ENCODE results near the gene MRO.

The MRO gene

DNA sequence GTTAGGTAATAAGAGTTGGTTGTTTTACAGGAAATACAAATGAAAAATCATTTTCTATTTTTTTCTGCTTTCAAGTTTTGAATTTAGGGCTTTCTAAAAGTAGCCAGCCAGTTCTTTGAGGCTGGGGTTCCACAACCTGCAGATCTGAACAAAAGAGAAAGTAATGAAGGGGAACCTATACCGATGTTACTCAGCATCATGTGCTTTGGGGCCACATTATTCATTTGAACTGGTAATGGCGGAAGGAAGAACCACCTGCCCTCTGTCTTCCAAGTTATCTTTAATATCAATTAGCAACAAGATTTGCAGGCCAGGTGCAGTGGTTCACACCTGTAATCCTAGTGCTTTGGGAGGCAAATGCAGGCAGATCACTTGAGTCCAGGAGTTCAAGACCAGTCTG is 12.9 kb upstream of the MRO start:
- no peak for DNase-seq

GRCh38 chr18:50830544-50830943 is 10.7 kb upstream of the MRO start:
- DNase-seq, result no peak

GRCh38 chr18:50829644-50830043 is 9.8 kb upstream of the MRO start:
- no peak for DNase-seq

GRCh38 chr18:50826027-50826426 is 6.2 kb upstream of the MRO start:
- no peak for DNase-seq

DNA sequence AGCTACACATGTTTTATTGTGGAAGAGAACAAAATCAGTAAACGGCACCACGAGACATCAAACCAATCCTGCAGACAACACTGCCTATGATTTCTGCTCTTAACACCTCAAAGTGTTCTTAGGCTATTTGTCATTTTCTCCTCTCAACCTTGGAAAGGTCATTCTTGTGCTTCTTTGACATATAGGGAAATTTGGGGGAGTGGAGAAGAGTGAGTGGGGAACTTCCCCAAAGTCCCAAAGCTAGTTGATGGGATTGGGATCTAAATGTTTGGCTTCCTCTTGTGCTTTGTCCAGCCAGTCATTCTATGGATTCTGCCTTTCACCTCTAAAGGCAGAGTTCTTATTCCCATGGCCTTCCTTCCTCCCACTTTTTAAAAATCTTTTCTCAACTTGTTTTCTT is 5.8 kb upstream of the MRO start:
- DNase-seq, result no peak

DNA sequence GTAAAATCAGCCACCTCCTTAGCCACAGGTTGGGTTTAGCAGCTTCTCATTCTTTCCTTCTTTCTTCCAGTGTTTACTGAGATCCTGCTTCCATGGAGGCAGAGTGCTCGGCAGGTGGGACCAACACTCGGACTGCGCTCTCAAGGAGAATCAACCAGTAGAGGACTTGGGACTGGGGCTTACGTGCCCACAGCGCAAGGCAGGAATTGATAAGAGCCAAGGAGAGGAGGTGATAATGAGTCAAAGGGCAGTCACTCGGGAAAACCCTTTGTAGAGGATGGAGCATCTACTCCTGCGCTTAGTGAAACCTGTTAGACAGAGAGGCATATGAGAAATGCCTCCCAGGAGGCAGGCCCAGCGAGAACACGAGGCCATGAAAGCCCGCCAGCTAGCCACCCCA is 2.9 kb upstream of the MRO start:
- no peak for DNase-seq

- no peak for DNase-seq
These were observed 1.2 kb upstream of the MRO start for GRCh38 chr18:50820901-50821520.

DNA sequence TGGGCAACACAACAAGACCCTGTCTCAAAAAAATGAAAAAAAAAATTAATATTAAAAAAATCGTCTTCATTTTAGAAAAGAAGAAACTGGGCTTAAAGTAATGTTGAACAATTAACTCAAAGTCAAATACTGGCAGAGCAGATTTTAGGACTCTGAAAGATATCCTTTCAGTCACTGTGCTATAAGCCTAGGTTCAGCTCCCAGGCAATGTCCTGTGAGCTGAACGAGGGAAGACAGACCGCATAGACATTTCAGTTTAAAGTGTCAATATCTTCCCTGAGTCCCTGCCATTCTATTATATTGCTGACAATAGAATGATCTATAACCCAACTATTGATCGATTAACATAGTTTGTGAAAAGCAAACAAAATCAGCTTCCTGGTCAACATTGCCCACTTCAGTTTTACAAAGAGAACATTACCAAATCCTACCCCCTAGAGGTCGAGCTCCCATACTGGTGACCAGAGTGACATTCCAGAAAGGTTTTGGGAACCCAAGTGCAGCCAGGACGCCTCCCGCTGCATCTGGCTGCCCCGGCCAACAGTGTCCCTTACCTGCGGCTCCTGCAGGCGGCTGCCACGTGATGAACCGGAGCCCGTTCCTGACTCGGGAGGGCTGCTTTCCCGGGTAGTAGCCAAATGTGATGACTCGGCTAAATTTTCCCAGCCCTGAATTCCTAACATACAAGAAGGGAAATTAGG is 639 bp downstream of the MRO start:
- DNase-seq, result peak; percentile 6

DNA sequence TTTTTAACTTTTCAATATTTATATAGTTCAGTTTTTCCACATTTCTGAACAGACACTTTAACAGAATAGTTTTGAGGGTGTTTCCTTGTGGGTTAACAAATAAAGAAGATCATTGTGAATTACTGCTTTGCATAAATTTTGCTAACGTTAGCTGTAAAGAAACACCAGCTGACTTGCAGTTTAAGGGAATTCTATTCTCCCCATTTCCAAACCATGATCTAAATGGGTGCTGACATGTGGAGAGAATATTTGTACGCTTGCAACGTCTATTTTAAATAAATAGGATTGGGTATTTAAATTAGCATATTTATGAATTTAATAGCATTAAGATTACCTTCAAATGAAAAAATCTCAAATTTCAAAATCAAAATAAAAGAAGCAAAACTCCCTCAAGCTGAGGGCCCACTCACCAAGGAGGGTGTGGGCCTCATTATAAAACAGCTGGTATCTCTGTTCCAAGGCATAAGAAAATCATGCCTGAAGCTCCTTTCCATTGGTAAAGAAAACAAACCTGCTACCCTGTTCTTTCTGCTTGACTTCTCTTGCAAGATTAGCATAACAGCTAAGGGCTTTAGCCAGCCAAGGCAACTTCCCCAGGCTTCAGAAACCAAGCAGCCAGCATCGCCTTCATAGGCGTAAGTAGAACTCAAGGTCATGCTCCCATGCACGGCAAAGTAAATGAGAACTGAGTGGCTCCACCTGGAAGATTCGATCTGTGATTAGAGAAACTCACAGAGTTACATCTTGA is 3.2 kb downstream of the MRO start:
- DNase-seq, result no peak

DNA sequence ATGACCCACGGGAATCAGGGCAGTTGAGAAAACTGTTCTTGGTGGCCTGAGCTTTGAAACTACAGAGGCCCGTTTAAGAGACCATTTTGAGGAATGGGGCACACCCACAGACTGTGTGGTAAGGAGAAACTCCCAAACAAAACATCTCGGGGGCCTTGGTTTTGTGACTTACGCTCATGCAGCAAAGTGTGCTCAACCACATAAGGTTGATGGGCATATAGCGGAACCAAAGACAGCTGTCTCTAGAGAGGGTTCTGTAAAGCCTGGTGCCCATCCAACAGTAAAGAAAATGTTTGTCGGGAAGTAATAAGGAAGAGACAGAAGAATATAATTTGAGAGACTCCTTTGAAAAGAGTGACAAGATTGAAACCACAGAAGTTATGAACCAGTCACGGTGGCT is 5.4 kb downstream of the MRO start:
- no peak for DNase-seq

DNA sequence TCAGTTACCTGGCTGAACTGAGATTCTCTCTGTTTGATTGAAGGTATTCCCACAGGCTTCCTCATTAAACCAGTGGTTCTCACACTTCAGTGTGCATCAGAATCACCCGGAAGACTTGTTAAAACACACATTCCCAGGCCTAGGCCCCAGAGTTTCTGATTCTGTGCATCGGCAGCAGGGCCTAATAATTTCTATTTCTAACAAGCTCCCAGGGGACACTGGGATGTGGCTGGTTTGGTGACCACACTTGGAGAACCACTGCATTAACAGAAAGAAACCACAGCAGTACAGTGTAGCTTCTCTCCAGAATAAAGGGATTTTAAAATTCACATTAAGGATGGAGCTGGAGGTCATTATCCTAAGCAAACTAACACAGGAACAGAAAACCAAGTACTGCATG is 6.5 kb downstream of the MRO start:
- no peak for DNase-seq

DNA sequence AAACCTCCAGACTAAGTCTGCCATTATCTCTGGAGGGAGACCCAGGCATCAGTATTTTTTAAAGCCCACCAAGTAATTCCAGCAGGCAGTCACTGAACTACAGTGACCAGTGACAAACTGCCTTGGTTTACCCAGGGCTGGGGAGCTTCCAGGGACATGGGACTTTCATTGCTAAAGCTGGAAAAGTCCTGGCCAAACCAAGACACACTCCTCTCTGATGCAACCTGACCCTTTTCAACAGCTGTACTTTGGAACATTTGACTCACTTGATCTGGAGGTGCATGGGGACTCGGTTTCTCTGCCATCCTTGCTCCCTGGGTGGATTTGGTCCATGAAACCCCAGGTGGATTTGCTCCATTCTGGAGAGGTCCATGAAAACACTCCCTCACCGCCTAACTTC is 7.0 kb downstream of the MRO start:
- DNase-seq, result no peak

- no peak for DNase-seq
These were observed 12.6 kb downstream of the MRO start for GRCh38 chr18:50807176-50807575.

DNA sequence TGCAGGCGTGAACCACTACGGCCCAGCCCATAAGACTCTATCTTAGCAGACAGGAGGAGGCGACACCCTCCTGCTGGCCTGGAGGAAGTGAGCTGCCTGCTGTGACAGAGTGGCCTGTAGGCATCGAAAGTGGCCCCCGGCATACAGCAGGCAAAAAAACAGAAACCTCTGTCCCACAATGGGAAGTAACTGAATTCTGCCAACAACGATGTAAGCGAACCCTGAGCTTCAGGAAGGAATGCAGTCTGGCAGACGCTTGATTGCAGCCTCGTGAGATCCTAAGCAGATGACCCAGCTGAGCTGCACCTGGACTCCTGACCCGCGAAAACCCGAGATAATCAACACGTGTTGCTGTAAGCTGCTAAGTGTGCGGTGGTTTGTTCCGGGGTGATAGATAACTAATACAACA is 13.6 kb downstream of the MRO start:
- DNase-seq, result no peak

DNA sequence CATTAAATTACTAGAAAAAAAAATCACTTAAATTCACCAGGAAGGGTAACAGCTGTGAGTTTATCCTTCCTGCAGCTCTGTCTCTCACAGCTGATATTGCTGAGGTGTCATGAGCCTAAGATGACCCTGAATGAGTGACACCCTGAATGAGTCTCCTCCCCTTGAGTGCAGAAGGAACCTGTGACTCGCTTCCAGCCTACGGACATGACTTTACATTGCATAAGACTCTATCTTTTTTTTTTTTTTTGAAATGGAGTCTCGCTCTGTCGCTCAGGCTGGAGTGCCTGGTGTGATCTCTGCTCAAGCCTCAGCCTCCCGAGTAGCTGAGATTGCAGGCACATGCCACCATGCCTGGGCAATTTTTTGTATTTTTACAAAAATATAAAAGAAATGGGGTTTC is 14.1 kb downstream of the MRO start:
- DNase-seq, result no peak

DNA sequence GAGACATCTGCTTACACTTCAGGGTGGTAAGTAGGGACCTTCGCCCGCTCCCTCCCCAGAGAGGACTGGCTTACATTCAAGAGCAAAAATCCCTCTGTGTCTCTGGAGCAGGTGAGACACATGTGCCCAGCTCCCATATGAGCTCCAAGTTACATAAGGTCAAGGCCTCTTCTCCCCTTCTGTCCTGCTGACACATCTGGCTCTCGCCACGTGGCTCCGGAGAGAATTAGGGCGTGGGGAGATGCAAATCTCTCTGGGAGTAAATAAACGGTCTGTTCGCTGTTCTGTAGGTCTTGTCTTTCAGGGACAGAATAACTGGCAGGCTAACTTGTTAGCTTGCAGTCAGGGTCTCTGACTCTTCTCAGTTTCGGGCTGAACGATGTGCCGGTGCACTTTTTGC is 16.2 kb downstream of the MRO start:
- DNase-seq, result no peak

GRCh38 chr18:50802141-50802540 is 17.7 kb downstream of the MRO start:
- DNase-seq, result no peak

GRCh38 chr18:50797142-50797541 is 22.7 kb downstream of the MRO start:
- DNase-seq, result no peak

- DNase-seq, result no peak
These were observed 23.3 kb downstream of the MRO start for GRCh38 chr18:50796495-50796894.

DNA sequence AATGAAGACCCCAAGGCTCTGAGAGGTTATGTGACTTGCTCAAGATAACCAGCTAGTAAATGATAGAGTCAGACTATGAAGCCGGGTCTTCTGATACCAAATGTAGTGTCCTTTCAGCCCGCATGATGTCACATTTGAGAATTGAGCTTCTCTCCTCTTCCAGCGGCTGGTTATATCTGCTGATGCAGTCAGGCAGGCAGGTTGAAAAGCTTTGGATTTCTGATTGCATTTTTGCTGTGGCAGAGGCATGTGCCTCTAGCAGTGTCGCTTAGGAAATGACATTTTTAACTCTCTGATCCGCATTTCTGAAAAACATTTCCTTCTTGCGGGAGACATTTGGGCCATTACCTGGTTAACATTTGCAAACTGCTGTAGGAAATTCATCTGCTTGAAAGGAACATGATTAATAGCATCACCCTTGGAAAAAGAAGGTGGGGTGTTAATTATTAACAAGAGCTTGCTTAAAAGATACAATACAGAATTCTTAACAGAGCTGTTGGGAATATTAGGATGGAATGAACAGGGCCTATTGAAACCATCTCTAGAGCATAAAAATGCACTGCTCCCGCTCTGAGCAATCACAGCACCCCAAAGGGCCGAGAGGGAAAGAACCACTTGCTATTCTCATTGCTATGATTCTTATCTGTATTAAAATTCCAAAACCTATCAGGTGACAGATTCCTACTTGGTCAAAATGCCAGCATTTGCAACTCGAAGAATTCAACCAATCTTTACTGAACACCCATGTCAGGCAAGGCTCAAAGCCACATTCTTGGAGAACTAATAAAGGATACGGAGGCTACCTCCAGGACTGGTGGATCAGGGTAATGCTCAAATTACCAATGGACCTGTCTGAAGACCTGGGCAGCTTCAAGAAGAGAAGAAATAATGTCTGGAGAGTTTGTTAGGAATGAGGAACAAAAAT is 25.9 kb downstream of the MRO start:
- no peak for DNase-seq

DNA sequence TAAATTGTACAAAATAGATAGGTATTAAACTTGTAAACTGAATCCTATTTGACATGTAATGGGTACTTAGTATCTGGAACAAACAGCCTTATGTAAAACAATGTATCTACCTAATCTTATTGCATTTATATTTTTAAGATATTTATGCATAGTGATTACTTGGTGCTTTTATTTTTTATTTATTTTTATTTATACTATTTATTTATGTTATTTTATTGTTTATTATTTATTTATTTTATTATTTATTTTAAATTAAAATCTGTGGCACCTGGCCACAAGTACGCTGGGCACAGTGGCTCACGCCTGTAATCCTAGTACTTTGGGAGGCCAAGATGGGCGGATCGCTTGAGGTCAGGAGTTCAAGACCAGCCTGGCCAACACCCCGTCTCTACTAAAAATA is 26.9 kb downstream of the MRO start:
- no peak for DNase-seq

GRCh38 chr18:50791599-50792438 is 28.0 kb downstream of the MRO start:
- no peak for DNase-seq
